Measurements from ENCODE around the gene USP36.

DNA sequence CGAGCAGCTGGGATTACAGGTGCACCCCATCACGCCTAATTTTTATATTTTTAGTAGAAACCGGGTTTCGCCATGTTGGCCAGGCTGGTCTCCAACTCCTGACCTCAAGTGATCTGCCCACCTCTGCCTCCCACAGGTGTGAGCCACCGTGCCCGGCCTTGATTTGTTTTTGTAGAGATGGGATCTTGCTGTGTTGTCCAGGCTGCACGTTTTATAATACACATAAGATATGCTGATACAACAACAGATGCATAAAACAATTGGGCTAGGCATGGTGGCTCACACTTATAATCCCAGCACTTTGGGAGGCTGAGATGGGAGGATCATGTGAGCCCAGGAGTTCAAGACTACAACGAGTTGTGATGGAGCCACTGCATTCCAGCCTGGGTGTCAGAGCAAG, 6.0 kb downstream of the USP36 start:
- no peak for TF ChIP-seq ETV5 (CRISPR knock-in tag; IDR thresholded peaks at IDR 0.05; ENCODE audit: low read depth)
- no peak for TF ChIP-seq SIN3B (IDR thresholded peaks at IDR 0.05; ENCODE audit: low read depth)
- TF ChIP-seq POLR2AphosphoS5 (IDR thresholded peaks at IDR 0.05; ENCODE audit: control insufficient read depth, insufficient read depth, low read depth, low read length): no peak
- no peak for TF ChIP-seq CHD2 (IDR thresholded peaks at IDR 0.05; ENCODE audit: low read depth, low read length)
- TF ChIP-seq ZNF431 (CRISPR knock-in tag; IDR thresholded peaks at IDR 0.05): no peak
- TF ChIP-seq FOS (IDR thresholded peaks at IDR 0.05; ENCODE audit: extremely low read depth, insufficient read length): no peak
- no peak for TF ChIP-seq IRF2 (CRISPR knock-in tag; IDR thresholded peaks at IDR 0.05)
- no peak for TF ChIP-seq SP2 (IDR thresholded peaks at IDR 0.05; ENCODE audit: extremely low read depth, low read depth, low read length, poor library complexity, severe bottlenecking)
- no peak for TF ChIP-seq EZH2 (IDR thresholded peaks at IDR 0.05; ENCODE audit: borderline replicate concordance, low read depth, low read length)
- no peak for TF ChIP-seq PKNOX1 (IDR thresholded peaks at IDR 0.05)
- TF ChIP-seq KLF6 (CRISPR knock-in tag; IDR thresholded peaks at IDR 0.05; ENCODE audit: borderline replicate concordance): no peak

Data from K562 (cell line).